Chondrocyte (in vitro differentiated cells): ENCODE measurements around the gene ZNF860. TPM values are rescaled to one million over a fixed set of nuclear protein-coding genes. Genes with fewer than 3 reads are reported as not detected.
A peak's percentile ranks its signal among the peaks of the same experiment; 100 is the strongest.
"Not testable (repeated sequence)": the region's sequence is repeated elsewhere in the genome, so short reads cannot be mapped to it uniquely, and the experiment has no call there.

Source experiments
- DNase-seq: peaks from one replicate; pipeline ENCODE4 v3.0.0; 2021; ENCODE audit warnings: mixed read lengths, low spot score
- H3K27ac Mint-ChIP-seq: one replicate; pipeline ENCODE4 v1.8.0; 2021; ENCODE audit warnings: mild to moderate bottlenecking, moderate library complexity, mixed read lengths; ENCODE audit not compliant: unreplicated experiment
- H3K27me3 Mint-ChIP-seq: 2 replicates; pipeline ENCODE4 v1.8.0; 2021; ENCODE audit warnings: low read depth, mixed read lengths
- H3K36me3 Mint-ChIP-seq: 2 replicates; pipeline ENCODE4 v1.8.0; 2021; ENCODE audit warnings: low read depth, mixed read lengths
- H3K4me1 Mint-ChIP-seq: 2 replicates; pipeline ENCODE4 v1.8.0; 2021; ENCODE audit warnings: low read depth, mild to moderate bottlenecking, mixed read lengths
- H3K4me3 Mint-ChIP-seq: one replicate; pipeline ENCODE4 v1.8.0; 2021; ENCODE audit warnings: mild to moderate bottlenecking, moderate library complexity, mixed read lengths; ENCODE audit not compliant: unreplicated experiment
- H3K9me3 Mint-ChIP-seq: 2 replicates; pipeline ENCODE4 v1.8.0; 2021; ENCODE audit warnings: low read depth, mixed read lengths
- total RNA-seq: library from RNA; stranded (reverse); gene quantifications from 3 replicates; pipeline ENCODE4 v1.2.1, GENCODE V29; 2021
- TF ChIP-seq, protein P1 (sequence below): fragments of 200-600 bp; sonication (generic); IDR thresholded peaks from 2 replicates; pipeline ENCODE4 v1.5.0; 2021; ENCODE audit warnings: antibody characterized with exemption, mild to moderate bottlenecking, moderate library complexity

ZNF860 gene
- total RNA-seq, 1 donor from 2014 or later = 1.5 TPM

- H3K4me3 Mint-ChIP-seq = peak overlapping the region; percentile 84
- DNase-seq = no peak
- H3K9me3 Mint-ChIP-seq = no peaks in the 10 kb centered on the region
- peaks cover 68% of the 10 kb centered on the region for H3K4me1 Mint-ChIP-seq
- peaks cover 4% of the 10 kb centered on the region for H3K36me3 Mint-ChIP-seq
- TF ChIP-seq, protein P1, sequence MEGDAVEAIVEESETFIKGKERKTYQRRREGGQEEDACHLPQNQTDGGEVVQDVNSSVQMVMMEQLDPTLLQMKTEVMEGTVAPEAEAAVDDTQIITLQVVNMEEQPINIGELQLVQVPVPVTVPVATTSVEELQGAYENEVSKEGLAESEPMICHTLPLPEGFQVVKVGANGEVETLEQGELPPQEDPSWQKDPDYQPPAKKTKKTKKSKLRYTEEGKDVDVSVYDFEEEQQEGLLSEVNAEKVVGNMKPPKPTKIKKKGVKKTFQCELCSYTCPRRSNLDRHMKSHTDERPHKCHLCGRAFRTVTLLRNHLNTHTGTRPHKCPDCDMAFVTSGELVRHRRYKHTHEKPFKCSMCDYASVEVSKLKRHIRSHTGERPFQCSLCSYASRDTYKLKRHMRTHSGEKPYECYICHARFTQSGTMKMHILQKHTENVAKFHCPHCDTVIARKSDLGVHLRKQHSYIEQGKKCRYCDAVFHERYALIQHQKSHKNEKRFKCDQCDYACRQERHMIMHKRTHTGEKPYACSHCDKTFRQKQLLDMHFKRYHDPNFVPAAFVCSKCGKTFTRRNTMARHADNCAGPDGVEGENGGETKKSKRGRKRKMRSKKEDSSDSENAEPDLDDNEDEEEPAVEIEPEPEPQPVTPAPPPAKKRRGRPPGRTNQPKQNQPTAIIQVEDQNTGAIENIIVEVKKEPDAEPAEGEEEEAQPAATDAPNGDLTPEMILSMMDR = no peak
- H3K27ac Mint-ChIP-seq = peak overlapping the region; percentile 78
- H3K27me3 Mint-ChIP-seq = no peaks in the 10 kb centered on the region
These were observed 2.4 kb upstream of the ZNF860 start for GRCh38 chr3:31979001-31979697.

GRCh38 chr3:31980530-31981205 lies 882 bp upstream of the ZNF860 start:
- TF ChIP-seq, protein P1 = peak; percentile 40
- H3K4me1 Mint-ChIP-seq = peaks cover 57% of the 10 kb centered on the region
- H3K27ac Mint-ChIP-seq = peak overlapping the region; percentile 83
- no peaks in the 10 kb centered on the region for H3K27me3 Mint-ChIP-seq
- no peak for DNase-seq
- peak overlapping the region; percentile 84 for H3K4me3 Mint-ChIP-seq
- peaks cover 4% of the 10 kb centered on the region for H3K36me3 Mint-ChIP-seq
- no peaks in the 10 kb centered on the region for H3K9me3 Mint-ChIP-seq

DNA sequence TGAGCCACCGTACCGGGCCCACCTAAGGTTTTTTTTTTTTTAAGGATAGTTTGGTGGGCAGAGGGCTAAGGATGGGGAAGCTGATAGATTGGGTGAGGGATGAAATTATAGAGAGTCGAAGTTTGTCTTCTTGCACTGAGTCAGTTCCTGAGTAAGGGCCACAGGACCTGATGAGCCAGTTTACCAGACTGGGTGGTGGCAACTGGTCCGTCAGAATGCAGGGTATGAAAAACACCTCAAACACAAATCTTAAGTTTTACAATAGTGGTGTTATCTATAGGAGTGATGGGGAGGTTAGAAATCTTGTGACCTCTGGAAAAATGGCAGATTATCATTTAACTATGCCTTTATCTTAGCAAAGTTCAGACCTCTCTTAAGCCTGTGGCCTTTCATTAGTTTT lies 2.8 kb downstream of the ZNF860 start:
- no peak for DNase-seq
- H3K4me3 Mint-ChIP-seq = no peak overlapping the region
- H3K4me1 Mint-ChIP-seq = peaks cover 20% of the 10 kb centered on the region
- no peaks in the 10 kb centered on the region for H3K9me3 Mint-ChIP-seq
- H3K36me3 Mint-ChIP-seq = peaks cover 9% of the 10 kb centered on the region
- H3K27ac Mint-ChIP-seq = no peak overlapping the region
- TF ChIP-seq, protein P1 = no peak
- no peaks in the 10 kb centered on the region for H3K27me3 Mint-ChIP-seq

DNA sequence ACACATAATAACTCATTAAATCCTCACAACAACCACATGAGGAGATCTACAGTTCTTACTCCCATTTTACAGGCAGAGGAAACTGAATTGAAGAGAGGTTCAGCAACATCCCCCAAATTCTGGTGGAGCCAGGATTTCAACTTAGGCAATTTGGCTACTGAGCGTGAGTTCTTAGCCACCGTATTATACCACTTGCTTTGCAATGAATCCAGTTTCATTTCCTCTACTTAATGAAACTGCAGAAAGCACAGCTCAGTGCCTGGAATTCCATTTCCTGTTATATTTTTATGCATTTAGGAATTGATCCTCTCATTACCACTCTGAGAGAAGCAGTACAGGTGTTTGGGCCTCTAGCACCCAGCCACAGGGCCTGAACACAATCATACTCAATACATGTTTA lies 4.3 kb downstream of the ZNF860 start:
- TF ChIP-seq, protein P1 = no peak
- DNase-seq = no peak
- H3K36me3 Mint-ChIP-seq = peaks cover 9% of the 10 kb centered on the region
- H3K4me1 Mint-ChIP-seq = peaks cover 10% of the 10 kb centered on the region
- no peaks in the 10 kb centered on the region for H3K9me3 Mint-ChIP-seq
- H3K27ac Mint-ChIP-seq = no peak overlapping the region
- H3K27me3 Mint-ChIP-seq = no peaks in the 10 kb centered on the region
- H3K4me3 Mint-ChIP-seq = no peak overlapping the region

- no peak for DNase-seq
- H3K27ac Mint-ChIP-seq = no peak overlapping the region
- H3K36me3 Mint-ChIP-seq = peaks cover 13% of the 10 kb centered on the region
- peaks cover 6% of the 10 kb centered on the region for H3K9me3 Mint-ChIP-seq
- H3K4me1 Mint-ChIP-seq = no peaks in the 10 kb centered on the region
- H3K27me3 Mint-ChIP-seq = no peaks in the 10 kb centered on the region
- no peak overlapping the region for H3K4me3 Mint-ChIP-seq
- TF ChIP-seq, protein P1 = no peak
These were observed 6.7 kb downstream of the ZNF860 start for GRCh38 chr3:31988271-31988670.

DNA sequence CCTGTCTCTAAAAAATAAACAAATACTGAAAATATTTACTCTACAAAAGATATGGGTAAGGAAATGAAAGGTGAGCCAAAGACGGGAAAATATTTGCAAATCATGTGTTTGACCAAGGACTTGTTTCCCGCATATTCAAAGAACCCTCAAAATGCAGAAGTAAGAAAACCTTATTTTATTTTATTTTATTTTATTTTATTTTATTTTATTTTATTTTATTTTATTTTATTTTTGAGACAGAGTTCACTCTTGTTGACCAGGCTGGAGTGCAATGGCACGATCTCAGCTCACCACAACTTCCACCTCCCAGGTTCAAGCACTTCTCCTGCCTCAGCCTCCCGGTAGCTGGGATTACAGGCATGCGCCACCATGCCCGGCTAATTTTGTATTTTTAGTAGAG lies 11.4 kb downstream of the ZNF860 start:
- Mint-ChIP-seq H3K36me3 (peaks cover 12% of the 10 kb centered on the region), H3K9me3 (peaks cover 23% of the 10 kb centered on the region)
- not testable (repeated sequence) for H3K27ac Mint-ChIP-seq, H3K27me3 Mint-ChIP-seq, H3K4me3 Mint-ChIP-seq, DNase-seq, H3K4me1 Mint-ChIP-seq
